OCI-LY1 (cell line): Measurements from ENCODE around the gene GPSM1.

Experiments used
- H2AFZ ChIP-seq: fragments of 200-600 bp; sonication (generic), shearing (Covaris generic); 2 replicates; pipeline ENCODE4 v1.6.0; 2014; ENCODE audit warnings: antibody characterized with exemption, mild to moderate bottlenecking, low read length
- H3F3A ChIP-seq: fragments of 200-600 bp; sonication (generic), shearing (Covaris generic); 2 replicates; pipeline ENCODE4 v1.6.0; 2014; ENCODE audit warnings: mild to moderate bottlenecking, antibody characterized with exemption, low read length, moderate library complexity; ENCODE audit not compliant: insufficient read depth
- H3K27ac ChIP-seq: fragments of 200-600 bp; sonication (generic); 2 replicates; pipeline ENCODE4 v1.5.1; 2014; ENCODE audit warnings: low read length, mixed run types, mild to moderate bottlenecking, low read depth; ENCODE audit not compliant: poor library complexity, severe bottlenecking
- H3K27me3 ChIP-seq: fragments of 200-600 bp; sonication (generic); 2 replicates; pipeline ENCODE4 v1.6.0; 2014; ENCODE audit warnings: antibody characterized with exemption, mild to moderate bottlenecking, low read length, moderate library complexity; ENCODE audit not compliant: insufficient read depth
- H3K36me3 ChIP-seq: fragments of 200-600 bp; sonication (generic); 2 replicates; pipeline ENCODE4 v1.6.1; 2014; ENCODE audit warnings: mild to moderate bottlenecking, antibody characterized with exemption, low read length, moderate library complexity, mixed read lengths; ENCODE audit not compliant: insufficient read depth
- H3K4me1 ChIP-seq: fragments of 200-600 bp; sonication (generic); 2 replicates; pipeline ENCODE4 v1.5.1; 2014; ENCODE audit warnings: mild to moderate bottlenecking, low read length, moderate library complexity; ENCODE audit not compliant: insufficient read depth, severe bottlenecking
- H3K4me2 ChIP-seq: fragments of 200-600 bp; sonication (generic), shearing (Covaris generic); 2 replicates; pipeline ENCODE4 v1.6.1; 2014; ENCODE audit warnings: low read length
- H3K4me3 ChIP-seq: fragments of 200-600 bp; sonication (generic); 2 replicates; pipeline ENCODE4 v1.5.1; 2014; ENCODE audit warnings: low read length, low read depth, mild to moderate bottlenecking, mixed read lengths; ENCODE audit not compliant: poor library complexity, severe bottlenecking
- H3K79me2 ChIP-seq: fragments of 200-600 bp; shearing (Covaris generic); 2 replicates; pipeline ENCODE4 v1.6.1; 2016; ENCODE audit warnings: mixed run types, low read length, mixed read lengths; ENCODE audit not compliant: insufficient read depth
- H3K9ac ChIP-seq: fragments of 200-600 bp; sonication (generic), shearing (Covaris generic); 2 replicates; pipeline ENCODE4 v1.6.1; 2014; ENCODE audit warnings: mild to moderate bottlenecking, low read length, mixed read lengths
- H3K9me2 ChIP-seq: fragments of 200-600 bp; sonication (generic), shearing (Covaris generic); 2 replicates; pipeline ENCODE4 v1.6.1; 2014; ENCODE audit warnings: low read depth, mild to moderate bottlenecking, low read length, mixed read lengths
- H3K9me3 ChIP-seq: fragments of 200-600 bp; shearing (Covaris generic); 2 replicates; pipeline ENCODE4 v1.6.1; 2014; ENCODE audit warnings: low read length, mixed read lengths
- H4K20me1 ChIP-seq: fragments of 200-600 bp; sonication (generic), shearing (Covaris generic); 2 replicates; pipeline ENCODE4 v1.6.0; 2016; ENCODE audit warnings: mild to moderate bottlenecking, low read length; ENCODE audit not compliant: insufficient read depth
- EZH2 ChIP-seq: fragments of 200-600 bp; sonication (generic), shearing (Covaris generic); IDR thresholded peaks from 2 replicates; pipeline ENCODE4 v1.8.0; 2017; ENCODE audit warnings: borderline replicate concordance, mixed run types, mild to moderate bottlenecking, antibody characterized with exemption, low read length, moderate library complexity, mixed read lengths
- TF ChIP-seq, protein P1 (sequence below): fragments of 200-600 bp; sonication (generic), shearing (Covaris generic); IDR thresholded peaks from 2 replicates; pipeline ENCODE4 v1.5.1; 2017; ENCODE audit warnings: mild to moderate bottlenecking, antibody characterized with exemption, low read length, moderate library complexity, mixed read lengths

GPSM1 gene

DNA sequence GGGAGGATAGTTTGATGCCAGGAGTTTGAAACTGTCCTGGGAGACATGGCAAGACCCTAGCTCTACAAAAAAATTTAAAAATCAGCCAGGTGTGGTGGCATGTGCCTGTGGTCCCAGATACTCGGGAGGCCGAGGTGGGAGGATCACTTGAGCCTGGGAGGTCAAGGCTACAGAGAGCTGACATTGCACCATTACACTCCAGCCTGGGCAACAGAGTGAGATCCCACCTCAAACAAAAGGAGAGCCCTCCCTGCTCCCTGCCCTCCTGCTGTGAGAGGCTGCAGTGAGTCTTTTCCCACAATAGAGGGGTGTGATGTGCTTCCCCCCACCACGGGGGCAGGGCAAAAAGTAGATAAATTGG lies 13.3 kb upstream of the GPSM1 start:
- Histone ChIP-seq H3K27ac (no peak overlapping the region), H3K27me3 (peaks cover 32% of the 10 kb centered on the region; the same call in 1 of the 2 replicates), H4K20me1 (no peaks in the 10 kb centered on the region), H3K36me3 (peaks cover 9% of the 10 kb centered on the region; the same call in 1 of the 2 replicates), H3K9me2 (no peaks in the 10 kb centered on the region), H3F3A (no peaks in the 10 kb centered on the region), H3K4me2 (no peak overlapping the region), H3K4me3 (no peak overlapping the region), H3K79me2 (no peaks in the 10 kb centered on the region), H3K4me1 (no peaks in the 10 kb centered on the region), H3K9me3 (peaks cover 8% of the 10 kb centered on the region), H2AFZ (no peak overlapping the region), H3K9ac (no peak overlapping the region)
- TF ChIP-seq, protein P1, sequence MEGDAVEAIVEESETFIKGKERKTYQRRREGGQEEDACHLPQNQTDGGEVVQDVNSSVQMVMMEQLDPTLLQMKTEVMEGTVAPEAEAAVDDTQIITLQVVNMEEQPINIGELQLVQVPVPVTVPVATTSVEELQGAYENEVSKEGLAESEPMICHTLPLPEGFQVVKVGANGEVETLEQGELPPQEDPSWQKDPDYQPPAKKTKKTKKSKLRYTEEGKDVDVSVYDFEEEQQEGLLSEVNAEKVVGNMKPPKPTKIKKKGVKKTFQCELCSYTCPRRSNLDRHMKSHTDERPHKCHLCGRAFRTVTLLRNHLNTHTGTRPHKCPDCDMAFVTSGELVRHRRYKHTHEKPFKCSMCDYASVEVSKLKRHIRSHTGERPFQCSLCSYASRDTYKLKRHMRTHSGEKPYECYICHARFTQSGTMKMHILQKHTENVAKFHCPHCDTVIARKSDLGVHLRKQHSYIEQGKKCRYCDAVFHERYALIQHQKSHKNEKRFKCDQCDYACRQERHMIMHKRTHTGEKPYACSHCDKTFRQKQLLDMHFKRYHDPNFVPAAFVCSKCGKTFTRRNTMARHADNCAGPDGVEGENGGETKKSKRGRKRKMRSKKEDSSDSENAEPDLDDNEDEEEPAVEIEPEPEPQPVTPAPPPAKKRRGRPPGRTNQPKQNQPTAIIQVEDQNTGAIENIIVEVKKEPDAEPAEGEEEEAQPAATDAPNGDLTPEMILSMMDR: no peak
- TF ChIP-seq EZH2: no peak

DNA sequence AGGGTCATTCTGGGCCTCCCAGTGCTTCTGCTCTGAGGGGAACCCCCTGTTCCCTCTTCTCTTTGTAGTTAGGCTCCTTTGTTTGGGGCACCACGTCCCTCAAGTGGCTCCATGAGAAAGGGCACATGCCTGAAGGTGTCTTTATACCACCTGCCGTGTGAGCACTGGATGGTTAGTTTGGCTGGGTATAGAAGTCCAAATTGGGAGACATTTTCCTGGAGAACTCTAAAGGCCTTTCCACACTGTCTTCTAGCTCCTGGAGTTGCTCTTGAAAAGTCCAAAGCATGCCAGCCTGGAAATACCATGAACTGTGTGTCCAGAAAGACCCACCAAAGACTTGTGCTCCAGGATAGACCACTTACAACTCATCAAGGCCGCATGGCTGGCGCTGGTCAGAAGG lies 12.4 kb upstream of the GPSM1 start:
- peaks cover 35% of the 10 kb centered on the region; the same call in 1 of the 2 replicates for H3K27me3 ChIP-seq
- no peaks in the 10 kb centered on the region for H4K20me1 ChIP-seq
- no peaks in the 10 kb centered on the region for H3K79me2 ChIP-seq
- TF ChIP-seq EZH2: no peak
- TF ChIP-seq, protein P1: no peak
- peaks cover 8% of the 10 kb centered on the region for H3K9me3 ChIP-seq
- no peak overlapping the region for H3K27ac ChIP-seq
- no peak overlapping the region for H2AFZ ChIP-seq
- no peaks in the 10 kb centered on the region for H3K9me2 ChIP-seq
- H3K9ac ChIP-seq: no peak overlapping the region
- no peaks in the 10 kb centered on the region for H3F3A ChIP-seq
- H3K4me1 ChIP-seq: no peaks in the 10 kb centered on the region
- no peak overlapping the region for H3K4me3 ChIP-seq
- peaks cover 9% of the 10 kb centered on the region; the same call in 1 of the 2 replicates for H3K36me3 ChIP-seq
- H3K4me2 ChIP-seq: no peak overlapping the region

DNA sequence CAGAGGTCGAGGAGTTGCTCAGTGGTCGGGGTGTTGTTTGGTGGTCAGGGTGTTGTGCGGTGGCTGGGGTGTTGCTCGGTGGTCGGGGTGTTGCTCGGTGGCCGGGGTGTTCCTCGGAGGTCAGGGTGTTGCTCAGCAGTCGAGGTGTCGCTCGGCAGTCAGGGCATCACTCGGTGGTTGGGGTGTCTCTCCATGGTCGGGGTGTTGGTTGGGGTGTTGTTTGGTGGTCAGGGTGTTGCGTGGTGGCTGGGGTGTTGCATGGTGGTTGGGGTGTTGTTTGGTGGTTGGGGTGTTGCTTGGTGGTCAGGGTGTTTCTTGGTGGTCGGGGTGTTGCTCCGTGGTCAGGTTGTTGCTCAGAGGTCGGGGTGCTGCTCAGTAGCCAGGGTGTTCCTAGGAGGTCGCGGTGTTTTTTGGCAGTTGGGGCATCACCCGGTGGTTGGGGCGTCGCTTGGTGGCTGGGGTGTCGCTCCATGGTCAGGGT lies 11.0 kb upstream of the GPSM1 start:
- Histone ChIP-seq H4K20me1 (no peaks in the 10 kb centered on the region), H2AFZ (no peak overlapping the region), H3K36me3 (peaks cover 9% of the 10 kb centered on the region; the same call in 1 of the 2 replicates), H3K79me2 (no peaks in the 10 kb centered on the region), H3K9ac (no peak overlapping the region), H3K27ac (no peak overlapping the region), H3K4me3 (no peak overlapping the region), H3K4me1 (no peaks in the 10 kb centered on the region), H3F3A (no peaks in the 10 kb centered on the region), H3K9me2 (no peaks in the 10 kb centered on the region), H3K27me3 (peaks cover 36% of the 10 kb centered on the region; the same call in 1 of the 2 replicates), H3K9me3 (peaks cover 8% of the 10 kb centered on the region), H3K4me2 (no peak overlapping the region)
- TF ChIP-seq, protein P1: no peak
